ENCODE measurements around the gene TSPO.
A peak's percentile ranks its signal among the peaks of the same experiment; 100 is the strongest.

The TSPO gene

GRCh38 chr22:43179911-43180195, 28.5 kb downstream of the TSPO start:
- no peak for DNase-seq

GRCh38 chr22:43180670-43181069, 29.3 kb downstream of the TSPO start:
- DNase-seq, result no peak

GRCh38 chr22:43181321-43182076, 30.1 kb downstream of the TSPO start:
- DNase-seq, result no peak

- no peak for DNase-seq
Observed at GRCh38 chr22:43182118-43182517, 30.8 kb downstream of the TSPO start.

- DNase-seq, result no peak
Observed at GRCh38 chr22:43182726-43183125, 31.4 kb downstream of the TSPO start.

- no peak for DNase-seq
Observed at GRCh38 chr22:43183496-43184277, 32.3 kb downstream of the TSPO start.

- DNase-seq, result peak; percentile 70
Observed at GRCh38 chr22:43185860-43186261, 34.5 kb downstream of the TSPO start.

GRCh38 chr22:43186272-43187170, 35.2 kb downstream of the TSPO start, which contains the start of gene TTLL12:
TTLL12 (minus strand) TSS chr22:43187134; CDS start chr22:43187069, 65 bp downstream.
- peak; percentile 12 for DNase-seq

- DNase-seq, result peak; percentile 92
Observed at GRCh38 chr22:43187171-43188099, 36.1 kb downstream of the TSPO start.

- DNase-seq, result no peak
Observed at GRCh38 chr22:43188829-43189545, 37.6 kb downstream of the TSPO start.

GRCh38 chr22:43191831-43192230, 40.5 kb downstream of the TSPO start:
- DNase-seq, result no peak

- DNase-seq, result no peak
Observed at GRCh38 chr22:43197271-43197941, 46.0 kb downstream of the TSPO start.

- no peak for DNase-seq
Observed at GRCh38 chr22:43198126-43198525, 46.8 kb downstream of the TSPO start.

GRCh38 chr22:43198936-43199335, 47.6 kb downstream of the TSPO start:
- no peak for DNase-seq

- DNase-seq, result no peak
Observed at GRCh38 chr22:43199541-43199940, 48.2 kb downstream of the TSPO start.

- DNase-seq, result no peak
Observed at GRCh38 chr22:43200031-43200430, 48.7 kb downstream of the TSPO start.

- no peak for DNase-seq
Observed at GRCh38 chr22:43200555-43200954, 49.2 kb downstream of the TSPO start.

GRCh38 chr22:43201486-43202219, 50.3 kb downstream of the TSPO start:
- no peak for DNase-seq

GRCh38 chr22:43202326-43202725, 51.0 kb downstream of the TSPO start:
- no peak for DNase-seq

GRCh38 chr22:43202756-43203410, 51.5 kb downstream of the TSPO start:
- no peak for DNase-seq

Measured in NCI-H1105 treated with DMSO at 0.1 percent for 48 hours (cell line).